Measurements from ENCODE around the gene ACER3.
"Not testable (repeated sequence)": the region's sequence is repeated elsewhere in the genome, so short reads cannot be mapped to it uniquely, and the experiment has no call there.

The ACER3 gene

GRCh38 chr11:77042111-77042726, 181.5 kb downstream of the ACER3 start:
- no peak for DNase-seq

- no peak for DNase-seq
Observed at GRCh38 chr11:77044356-77044755, 183.6 kb downstream of the ACER3 start.

GRCh38 chr11:77044886-77045285, 184.2 kb downstream of the ACER3 start:
- no peak for DNase-seq

GRCh38 chr11:77046060-77046501, 185.4 kb downstream of the ACER3 start:
- peak; percentile 30 for DNase-seq

GRCh38 chr11:77047007-77047927, 186.5 kb downstream of the ACER3 start:
- DNase-seq, result peak; percentile 79

GRCh38 chr11:77047928-77048446, 187.3 kb downstream of the ACER3 start:
- DNase-seq, result not testable (repeated sequence)

- no peak for DNase-seq
Observed at GRCh38 chr11:77049026-77049425, 188.3 kb downstream of the ACER3 start.

GRCh38 chr11:77051511-77051910, 190.8 kb downstream of the ACER3 start:
- DNase-seq, result no peak

GRCh38 chr11:77052518-77052917, 191.8 kb downstream of the ACER3 start:
- no peak for DNase-seq

- no peak for DNase-seq
Observed at GRCh38 chr11:77053217-77054015, 192.7 kb downstream of the ACER3 start.

GRCh38 chr11:77054084-77054483, 193.4 kb downstream of the ACER3 start:
- DNase-seq, result no peak

- DNase-seq, result no peak
Observed at GRCh38 chr11:77055101-77055561, 194.4 kb downstream of the ACER3 start.

- DNase-seq, result no peak
Observed at GRCh38 chr11:77055913-77056312, 195.2 kb downstream of the ACER3 start.

- no peak for DNase-seq
Observed at GRCh38 chr11:77056814-77057402, 196.2 kb downstream of the ACER3 start.

GRCh38 chr11:77057938-77058474, 197.3 kb downstream of the ACER3 start:
- DNase-seq, result no peak

GRCh38 chr11:77058900-77059299, 198.2 kb downstream of the ACER3 start:
- no peak for DNase-seq

- no peak for DNase-seq
Observed at GRCh38 chr11:77059806-77060205, 199.1 kb downstream of the ACER3 start.

- no peak for DNase-seq
Observed at GRCh38 chr11:77060234-77060633, 199.5 kb downstream of the ACER3 start.

GRCh38 chr11:77061258-77061657, 200.5 kb downstream of the ACER3 start:
- DNase-seq, result not testable (repeated sequence)

- no peak for DNase-seq
Observed at GRCh38 chr11:77062924-77063323, 202.2 kb downstream of the ACER3 start.

GRCh38 chr11:77063407-77063806, 202.7 kb downstream of the ACER3 start:
- DNase-seq, result no peak

- no peak for DNase-seq
Observed at GRCh38 chr11:77063861-77064260, 203.1 kb downstream of the ACER3 start.
